Measurements from ENCODE around the gene ANKRD66. TPM values are rescaled to one million over a fixed set of nuclear protein-coding genes. Genes with fewer than 3 reads are reported as not detected.

Gene ANKRD66
- total RNA-seq, 4 donors from 2014 or later = not detected

GRCh38 chr6:46720401-46720800 lies 26.3 kb upstream of the ANKRD66 start:
- DNase-seq (ENCODE audit: low spot score) = no peak
- no peak for ATAC-seq (ENCODE audit: low FRiP score)
- no peak for TF ChIP-seq CTCF (IDR thresholded peaks at IDR 0.05)

- no peak for TF ChIP-seq CTCF (IDR thresholded peaks at IDR 0.05)
- DNase-seq (ENCODE audit: low spot score) (no peak), ATAC-seq (ENCODE audit: low FRiP score) (no peak)
Observed at GRCh38 chr6:46729787-46730326, 16.9 kb upstream of the ANKRD66 start.

DNA sequence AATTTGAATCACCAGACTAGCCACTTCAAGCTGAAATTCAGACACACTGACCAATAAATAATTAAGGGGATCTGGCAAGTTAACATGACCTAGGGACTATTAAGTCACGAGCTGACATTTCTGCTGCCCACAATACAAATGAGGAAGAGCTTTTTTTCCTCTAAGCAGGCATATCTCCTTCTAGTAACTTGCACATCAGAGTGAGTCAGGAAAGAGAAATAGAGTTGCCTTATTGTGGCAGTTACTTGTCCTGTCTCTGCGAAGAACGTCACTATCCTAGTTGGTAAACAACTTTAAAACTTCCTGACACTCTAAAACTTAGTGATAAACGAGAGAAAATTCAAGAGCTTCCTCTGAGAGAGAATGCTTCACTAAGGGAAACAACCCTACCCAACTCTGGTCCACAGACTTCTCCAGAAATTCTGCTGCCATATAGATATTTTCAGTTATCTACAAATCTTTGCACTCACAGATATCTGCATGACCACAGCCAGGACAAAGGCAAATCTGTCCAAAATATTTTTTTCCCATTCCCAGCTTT lies 15.7 kb upstream of the ANKRD66 start:
- ATAC-seq (ENCODE audit: low FRiP score) = no peak
- DNase-seq (ENCODE audit: low spot score) = no peak
- TF ChIP-seq CTCF (IDR thresholded peaks at IDR 0.05) = no peak

GRCh38 chr6:46733341-46733801 lies 13.4 kb upstream of the ANKRD66 start:
- TF ChIP-seq CTCF (IDR thresholded peaks at IDR 0.05) = no peak
- ATAC-seq (ENCODE audit: low FRiP score) (no peak), DNase-seq (ENCODE audit: low spot score) (no peak)

DNA sequence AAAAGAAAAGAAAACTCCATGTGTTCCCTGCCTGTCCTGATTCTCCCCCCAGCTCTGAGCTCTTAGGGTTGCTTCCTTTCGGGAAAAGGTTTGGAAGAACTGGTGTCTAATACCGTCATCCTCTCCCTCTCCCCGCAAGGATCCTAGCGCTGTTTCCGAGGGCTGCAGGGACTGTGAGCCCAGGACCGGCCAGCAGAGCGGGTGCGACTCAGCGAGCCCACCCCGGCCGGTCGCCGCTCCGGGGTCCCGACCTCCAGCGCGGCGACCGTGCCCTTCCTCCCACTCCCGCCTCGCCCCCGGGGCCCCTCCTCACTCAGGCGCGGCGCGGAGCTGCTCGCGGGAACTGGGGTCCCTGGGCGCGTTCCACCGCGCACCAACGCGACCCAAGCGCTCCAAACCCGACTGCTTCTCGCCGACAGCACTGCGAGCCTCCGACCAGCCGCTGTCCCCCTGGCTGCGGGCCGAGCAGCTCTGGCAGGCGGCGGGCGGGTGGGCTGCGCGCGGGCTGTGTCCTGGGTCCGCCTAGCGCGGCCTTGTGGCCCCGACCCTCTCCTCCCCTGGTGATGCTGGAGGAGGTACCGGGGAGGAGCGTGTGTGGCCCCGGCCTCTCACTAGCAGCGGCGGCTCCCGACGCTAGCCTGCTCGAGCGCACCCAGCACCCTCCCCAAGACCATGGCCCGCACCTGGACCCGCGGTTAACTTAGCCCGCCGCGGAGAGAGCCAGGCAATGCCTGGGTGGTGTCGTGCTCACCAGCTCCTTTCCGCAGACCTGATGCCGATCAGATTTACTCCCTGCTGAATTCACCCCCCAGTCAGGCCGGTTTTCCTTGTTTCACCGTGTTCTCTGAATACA lies 11.6 kb upstream of the ANKRD66 start, which contains the start of gene PLA2G7:
TSS of gene PLA2G7 (minus strand) at position 509 of the 853 bp plus-strand sequence. CDS start 12,484 bp downstream, outside the sequence.
- TF ChIP-seq CTCF (IDR thresholded peaks at IDR 0.05) = no peak
- DNase-seq (ENCODE audit: low spot score) (no peak), ATAC-seq (ENCODE audit: low FRiP score) (peak; percentile 74)

DNA sequence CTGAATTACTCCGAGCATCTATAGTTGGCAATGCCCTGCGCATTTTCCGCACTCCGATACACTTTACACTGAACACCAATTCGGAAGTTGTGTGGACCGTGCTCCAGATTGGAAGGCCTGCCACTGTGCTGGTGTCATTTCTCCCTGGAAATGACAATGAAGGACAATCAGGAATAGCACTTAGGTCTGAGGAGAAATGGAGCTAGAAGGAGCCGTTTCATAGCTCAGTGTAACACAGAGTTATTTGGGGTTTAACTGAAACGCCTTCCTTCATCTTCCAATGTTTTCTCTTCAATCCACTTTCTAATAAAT lies 11.1 kb upstream of the ANKRD66 start:
- ATAC-seq (ENCODE audit: low FRiP score) (no peak), DNase-seq (ENCODE audit: low spot score) (no peak)
- no peak for TF ChIP-seq CTCF (IDR thresholded peaks at IDR 0.05)

Data from omental fat pad (tissue), 4 donors.